Neuronal stem cell (in vitro differentiated cells): ENCODE results near the gene RALGDS.
"Not testable (repeated sequence)": the region's sequence is repeated elsewhere in the genome, so short reads cannot be mapped to it uniquely, and the experiment has no call there.

ENCODE experiments used
- DNase-seq: peaks from one replicate; pipeline ENCODE4 v3.0.0-alpha.2; 2013; ENCODE audit warnings: low spot score
- H2AFZ ChIP-seq: one replicate; pipeline ENCODE4 v1.6.1; 2013; ENCODE audit warnings: mild to moderate bottlenecking, low read length, inconsistent platforms
- H2AK5ac ChIP-seq: 2 replicates; pipeline ENCODE4 v1.6.1; 2013; ENCODE audit warnings: low read depth, mild to moderate bottlenecking, inconsistent platforms, low read length, moderate library complexity, mixed read lengths
- H2BK120ac ChIP-seq: 2 replicates; pipeline ENCODE4 v1.6.1; 2013; ENCODE audit warnings: low read depth, mild to moderate bottlenecking, inconsistent platforms, low read length, moderate library complexity, mixed read lengths
- H2BK12ac ChIP-seq: one replicate; pipeline ENCODE4 v1.6.1; 2013; ENCODE audit warnings: low read length, inconsistent platforms
- H2BK15ac ChIP-seq: 2 replicates; pipeline ENCODE4 v1.6.1; 2013; ENCODE audit warnings: mild to moderate bottlenecking, low read length, inconsistent platforms, mixed read lengths
- H2BK5ac ChIP-seq: one replicate; pipeline ENCODE4 v1.6.1; 2013; ENCODE audit warnings: inconsistent platforms, mild to moderate bottlenecking, low read length, moderate library complexity
- H3K14ac ChIP-seq: one replicate; pipeline ENCODE4 v1.6.1; 2013; ENCODE audit warnings: low read length, inconsistent platforms
- H3K18ac ChIP-seq: 2 replicates; pipeline ENCODE4 v1.6.1; 2013; ENCODE audit warnings: low read length, inconsistent platforms
- H3K23ac ChIP-seq: 2 replicates; pipeline ENCODE4 v1.6.1; 2013; ENCODE audit warnings: low read depth, mild to moderate bottlenecking, mixed read lengths, low read length, inconsistent platforms; ENCODE audit not compliant: poor library complexity
- H3K27ac ChIP-seq: replicated peaks from 3 replicates; pipeline ENCODE4 v1.5.1; 2013; ENCODE audit warnings: low read length, inconsistent platforms
- H3K27me3 ChIP-seq, 3 experiments: 2 replicates each; pipeline ENCODE4 v1.6.1; 2013; ENCODE audit warnings: low read length in 3 of 3, mild to moderate bottlenecking in 2 of 3, inconsistent platforms in 1 of 3, low read depth in 1 of 3, mixed read lengths in 1 of 3, moderate library complexity in 1 of 3; ENCODE audit not compliant: control insufficient read depth in 3 of 3, insufficient read depth in 3 of 3
- H3K36me3 ChIP-seq, 2 donors: replicated peaks in 1 of 2; 2 replicates each; pipeline ENCODE4 v1.6.1; 2013; ENCODE audit warnings: low read length in 2 of 2; ENCODE audit not compliant: control insufficient read depth in 2 of 2, insufficient read depth in 2 of 2
- H3K4ac ChIP-seq: 2 replicates; pipeline ENCODE4 v1.6.1; 2013; ENCODE audit warnings: inconsistent platforms, mild to moderate bottlenecking, low read length, moderate library complexity
- H3K4me1 ChIP-seq, 2 donors: 1 replicate in 1 of 2; 2 replicates in 1 of 2; pipeline ENCODE4 v1.6.1; 2013; ENCODE audit warnings: low read length in 2 of 2, low read depth in 1 of 2; ENCODE audit not compliant: control insufficient read depth in 2 of 2, insufficient read depth in 1 of 2
- H3K4me2 ChIP-seq: one replicate; pipeline ENCODE4 v1.6.1; 2013; ENCODE audit warnings: mild to moderate bottlenecking, low read length, inconsistent platforms; ENCODE audit not compliant: insufficient read depth, poor library complexity, severe bottlenecking
- H3K4me3 ChIP-seq, 2 donors: 2 replicates each; pipeline ENCODE4 v1.5.1; 2013; ENCODE audit warnings: low read length in 2 of 2, mild to moderate bottlenecking in 2 of 2, inconsistent platforms in 1 of 2, moderate library complexity in 1 of 2
- H3K79me1 ChIP-seq: one replicate; pipeline ENCODE4 v1.6.1; 2013; ENCODE audit warnings: low read depth, mild to moderate bottlenecking, inconsistent platforms, low read length, moderate library complexity
- H3K9ac ChIP-seq: one replicate; pipeline ENCODE4 v1.6.1; 2013; ENCODE audit warnings: mild to moderate bottlenecking, low read depth, low read length, inconsistent platforms; ENCODE audit not compliant: poor library complexity
- H3K9me3 ChIP-seq, 2 donors: replicated peaks in 1 of 2; 2 replicates each; pipeline versions ENCODE3 to v1.6.1; 2013; ENCODE audit warnings: low read length in 2 of 2, mild to moderate bottlenecking in 2 of 2, inconsistent platforms in 1 of 2, low read depth in 1 of 2, mixed read lengths in 1 of 2, moderate library complexity in 1 of 2; ENCODE audit not compliant: control insufficient read depth in 2 of 2, insufficient read depth in 1 of 2
- H4K8ac ChIP-seq: one replicate; pipeline ENCODE4 v1.6.1; 2013; ENCODE audit warnings: low read depth, mild to moderate bottlenecking, inconsistent platforms, low read length, moderate library complexity
- H4K91ac ChIP-seq: one replicate; pipeline ENCODE4 v1.6.1; 2013; ENCODE audit warnings: low read length, low read depth, mild to moderate bottlenecking, inconsistent platforms; ENCODE audit not compliant: poor library complexity
- WGBS, 2 donors: extraction: QIAGEN DNeasy Blood & Tissue Kit; methylation state at CpG; one replicate each; pipeline ENCODE4 v1.1.7; 2013; ENCODE audit warnings: missing lambda C conversion rate in 2 of 2, mixed read lengths in 1 of 2; ENCODE audit not compliant: insufficient read length in 2 of 2, insufficient replicate concordance in 1 of 2; ENCODE audit errors: extremely low coverage in 2 of 2; 5-methylcytosine and 5-hydroxymethylcytosine counted together

RALGDS gene

DNA sequence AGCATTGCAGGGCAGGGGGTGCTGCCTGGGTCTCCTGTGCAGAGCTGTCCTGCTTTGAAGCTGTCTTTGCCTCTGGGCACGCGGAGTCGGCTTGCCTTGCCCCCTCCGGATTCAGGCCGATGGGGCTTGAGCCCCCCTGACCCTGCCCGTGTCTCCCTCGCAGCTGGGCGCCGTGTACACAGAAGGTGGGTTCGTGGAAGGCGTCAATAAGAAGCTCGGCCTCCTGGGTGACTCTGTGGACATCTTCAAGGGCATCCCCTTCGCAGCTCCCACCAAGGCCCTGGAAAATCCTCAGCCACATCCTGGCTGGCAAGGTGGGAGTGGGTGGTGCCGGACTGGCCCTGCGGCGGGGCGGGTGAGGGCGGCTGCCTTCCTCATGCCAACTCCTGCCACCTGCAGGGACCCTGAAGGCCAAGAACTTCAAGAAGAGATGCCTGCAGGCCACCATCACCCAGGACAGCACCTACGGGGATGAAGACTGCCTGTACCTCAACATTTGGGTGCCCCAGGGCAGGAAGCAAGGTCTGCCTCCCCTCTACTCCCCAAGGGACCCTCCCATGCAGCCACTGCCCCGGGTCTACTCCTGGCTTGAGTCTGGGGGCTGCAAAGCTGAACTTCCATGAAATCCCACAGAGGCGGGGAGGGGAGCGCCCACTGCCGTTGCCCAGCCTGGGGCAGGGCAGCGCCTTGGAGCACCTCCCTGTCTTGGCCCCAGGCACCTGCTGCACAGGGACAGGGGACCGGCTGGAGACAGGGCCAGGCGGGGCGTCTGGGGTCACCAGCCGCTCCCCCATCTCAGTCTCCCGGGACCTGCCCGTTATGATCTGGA lies 56.6 kb downstream of the RALGDS start:
- Histone ChIP-seq H3K79me1 (peaks cover 4% of the 10 kb centered on the region), H3K36me3 (peaks cover 2 to 10% of the 10 kb centered on the region in 2 donors), H3K23ac (peak overlapping the region; percentile 73), H3K27me3 (no peaks in the 10 kb centered on the region), H3K14ac (peak overlapping the region; percentile 8), H3K9ac (no peak overlapping the region), H3K4me3 (no peak overlapping the region), H2BK15ac (no peak overlapping the region), H2BK120ac (peak overlapping the region; percentile 72), H3K18ac (no peak overlapping the region), H2AK5ac (no peak overlapping the region), H3K27ac (no peak overlapping the region), H3K4me1 (peaks cover 13 to 17% of the 10 kb centered on the region in 2 donors), H2AFZ (no peak overlapping the region), H3K4me2 (no peak overlapping the region), H3K4ac (no peak overlapping the region), H2BK5ac (peak overlapping the region; percentile 39), H3K9me3 (no peaks in the 10 kb centered on the region), H2BK12ac (no peak overlapping the region), H4K8ac (no peak overlapping the region), H4K91ac (no peak overlapping the region)
- no CpG with 5 or more reads among the region's 30 CpGs for WGBS, 2 donors
- no peak for DNase-seq

DNA sequence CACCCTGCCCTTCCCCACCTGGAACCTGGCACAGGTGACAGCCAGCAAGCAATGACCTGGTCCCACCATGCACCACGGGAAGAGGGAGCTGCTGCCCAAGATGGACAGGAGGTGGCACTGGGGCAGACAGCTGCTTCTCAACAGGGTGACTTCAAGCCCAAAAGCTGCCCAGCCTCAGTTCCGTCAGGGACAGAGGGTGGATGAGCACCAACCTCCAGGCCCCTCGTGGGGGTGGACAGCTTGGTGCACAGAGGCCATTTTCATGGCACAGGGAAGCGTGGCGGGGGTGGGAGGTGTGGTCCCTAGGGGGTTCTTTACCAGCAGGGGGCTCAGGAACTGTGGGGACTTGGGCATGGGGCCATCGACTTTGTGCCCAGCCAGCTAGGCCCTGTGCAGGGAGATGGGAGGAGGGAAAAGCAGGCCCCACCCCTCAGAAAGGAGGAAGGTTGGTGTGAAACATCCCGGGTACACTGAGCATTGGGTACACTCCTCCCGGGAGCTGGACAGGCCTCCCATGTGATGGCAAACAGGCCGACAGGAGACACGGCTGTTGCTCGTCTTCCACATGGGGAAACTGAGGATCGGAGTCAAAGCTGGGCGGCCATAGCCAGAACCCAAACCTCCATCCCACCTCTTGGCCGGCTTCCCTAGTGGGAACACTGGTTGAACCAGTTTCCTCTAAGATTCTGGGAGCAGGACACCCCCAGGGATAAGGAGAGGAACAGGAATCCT lies 57.4 kb downstream of the RALGDS start:
- Histone ChIP-seq H2AFZ (no peak overlapping the region), H3K4me1 (peaks cover 13 to 17% of the 10 kb centered on the region in 2 donors), H3K27me3 (no peaks in the 10 kb centered on the region), H2BK120ac (peak overlapping the region; percentile 72), H3K9ac (no peak overlapping the region), H3K18ac (peak overlapping the region; percentile 64), H3K23ac (peak overlapping the region; percentile 73), H2BK15ac (no peak overlapping the region), H4K8ac (no peak overlapping the region), H3K4me2 (no peak overlapping the region), H2BK5ac (peak overlapping the region; percentile 90), H3K36me3 (peaks cover 2 to 10% of the 10 kb centered on the region in 2 donors), H2AK5ac (peak overlapping the region; percentile 90), H3K79me1 (peaks cover 4% of the 10 kb centered on the region), H3K27ac (no peak overlapping the region), H3K4ac (peak overlapping the region; percentile 53), H3K4me3 (no peak overlapping the region), H4K91ac (no peak overlapping the region), H2BK12ac (peak overlapping the region; percentile 22), H3K9me3 (no peaks in the 10 kb centered on the region), H3K14ac (peak overlapping the region; percentile 63)
- WGBS, 2 donors, result no CpG with 5 or more reads among the region's 14 CpGs
- no peak for DNase-seq

DNA sequence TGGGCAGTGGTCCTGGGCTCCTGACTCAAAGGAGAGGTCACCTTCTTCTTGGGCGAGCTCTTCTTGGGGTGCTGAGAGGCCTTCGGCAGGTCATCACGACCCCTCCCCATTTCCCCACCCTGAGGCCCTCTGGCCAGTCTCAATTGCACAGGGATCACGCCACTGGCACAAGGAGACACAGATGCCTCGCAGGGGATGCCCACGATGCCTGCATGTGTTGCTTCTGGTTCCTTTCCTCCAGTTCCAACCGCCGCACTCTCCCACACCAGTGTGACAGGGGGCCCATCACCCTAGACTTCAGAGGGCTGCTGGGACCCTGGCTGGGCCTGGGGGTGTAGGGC lies 57.9 kb downstream of the RALGDS start:
- peak overlapping the region; percentile 53 for H3K4ac ChIP-seq
- no peak overlapping the region for H3K9ac ChIP-seq
- H2BK120ac ChIP-seq, result no peak overlapping the region
- H3K9me3 ChIP-seq, result no peaks in the 10 kb centered on the region
- H3K27me3 ChIP-seq, result no peaks in the 10 kb centered on the region
- H3K79me1 ChIP-seq, result peaks cover 4% of the 10 kb centered on the region
- no peak overlapping the region for H2AFZ ChIP-seq
- no peak overlapping the region for H2BK15ac ChIP-seq
- peak overlapping the region; percentile 90 for H2BK5ac ChIP-seq
- peaks cover 7 to 11% of the 10 kb centered on the region in 2 donors for H3K36me3 ChIP-seq
- H3K14ac ChIP-seq, result peak overlapping the region; percentile 63
- peak overlapping the region; percentile 64 for H3K18ac ChIP-seq
- H2AK5ac ChIP-seq, result peak overlapping the region; percentile 90
- no peak overlapping the region for H2BK12ac ChIP-seq
- no peak overlapping the region for H3K27ac ChIP-seq
- H3K4me2 ChIP-seq, result no peak overlapping the region
- DNase-seq, result no peak
- peak overlapping the region; percentile 73 for H3K23ac ChIP-seq
- no peak overlapping the region for H3K4me3 ChIP-seq
- no CpG with 5 or more reads among the region's 8 CpGs for WGBS, 2 donors
- peaks cover 13 to 17% of the 10 kb centered on the region in 2 donors for H3K4me1 ChIP-seq
- H4K91ac ChIP-seq, result no peak overlapping the region
- no peak overlapping the region for H4K8ac ChIP-seq

DNA sequence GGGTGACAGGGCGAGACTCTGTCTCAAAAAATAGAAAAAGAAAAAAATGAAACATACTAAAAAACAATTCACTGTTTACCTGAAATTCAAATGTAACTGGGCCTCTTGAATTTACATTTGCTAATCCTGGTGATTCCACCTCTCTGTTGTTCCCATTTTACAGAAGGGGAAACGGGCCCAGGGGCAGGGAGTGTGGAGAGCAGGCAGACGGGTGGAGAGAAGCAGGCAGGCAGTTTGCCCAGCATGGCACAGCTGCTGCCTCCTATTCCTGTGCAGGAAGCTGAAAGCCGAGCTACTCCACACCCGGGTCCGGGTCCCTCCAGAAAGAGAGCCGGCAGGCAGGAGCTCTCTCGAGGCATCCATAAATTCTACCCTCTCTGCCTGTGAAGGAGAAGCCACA lies 58.5 kb downstream of the RALGDS start:
- not testable (repeated sequence) for H2BK12ac ChIP-seq, H3K23ac ChIP-seq, H4K91ac ChIP-seq, DNase-seq, H3K9me3 ChIP-seq, H3K4me2 ChIP-seq, H4K8ac ChIP-seq, H3K79me1 ChIP-seq, H2BK15ac ChIP-seq, H2BK5ac ChIP-seq, H2BK120ac ChIP-seq, H3K4me3 ChIP-seq, H2AFZ ChIP-seq, H3K14ac ChIP-seq, H3K4ac ChIP-seq, H3K27ac ChIP-seq, H3K18ac ChIP-seq, H3K9ac ChIP-seq, H3K27me3 ChIP-seq, H2AK5ac ChIP-seq
- no CpG with 5 or more reads among the region's 8 CpGs for WGBS, 2 donors
- peaks cover 13 to 17% of the 10 kb centered on the region in 2 donors for H3K4me1 ChIP-seq
- H3K36me3 ChIP-seq, result peaks cover 13 to 14% of the 10 kb centered on the region in 2 donors
